ENCODE measurements around the gene IKBKE. TPM values are rescaled to one million over a fixed set of nuclear protein-coding genes. Genes with fewer than 3 reads are reported as not detected.

The IKBKE gene
- total and polyA plus RNA-seq, 10 of the 15 experiments (the other 5 are each of a cell fraction or from before 2014, with no cell fraction given) = 12.8 to 35.1 (median 23.1) TPM

GRCh38 chr1:206535853-206536188, 65.5 kb downstream of the IKBKE start:
- no peak for TF ChIP-seq PRDM15 (CRISPR knock-in tag; IDR thresholded peaks at IDR 0.05)
- no peak for TF ChIP-seq ZNF592 (IDR thresholded peaks at IDR 0.05)
- no peak for TF ChIP-seq ATF3 (IDR thresholded peaks at IDR 0.05; ENCODE audit: borderline replicate concordance, extremely low read depth, low read depth, low read length)
- no peak for TF ChIP-seq POLR2A (IDR thresholded peaks at IDR 0.05; ENCODE audit: low read depth, low read length)
- TF ChIP-seq BCL11A (IDR thresholded peaks at IDR 0.05; ENCODE audit: low read depth, low read length) = no peak
- TF ChIP-seq ZNF622 (IDR thresholded peaks at IDR 0.05) = no peak
- TF ChIP-seq PKNOX1 (IDR thresholded peaks at IDR 0.05) = no peak
- TF ChIP-seq ZNF24 (IDR thresholded peaks at IDR 0.05) = no peak
- TF ChIP-seq CBX3 (IDR thresholded peaks at IDR 0.05; ENCODE audit: borderline replicate concordance, low read depth) = no peak
- no peak for TF ChIP-seq RAD51 (IDR thresholded peaks at IDR 0.05)
- TF ChIP-seq MYC (IDR thresholded peaks at IDR 0.05; ENCODE audit: insufficient read depth, insufficient read length, insufficient replicate concordance, low read length, severe bottlenecking) = no peak
- no peak for TF ChIP-seq HDAC6 (IDR thresholded peaks at IDR 0.05; ENCODE audit: unreplicated experiment)
- TF ChIP-seq CREM (IDR thresholded peaks at IDR 0.05; ENCODE audit: low read depth) = no peak
- no peak for TF ChIP-seq ZBTB33 (IDR thresholded peaks at IDR 0.05)
- BruUV-seq (replicated peaks) = no TSS peak
- no peak overlapping the region for H3K27ac ChIP-seq (ENCODE audit: control insufficient read depth, insufficient read depth)
- CTCF ChIA-PET = interaction anchor here (0.9 to 5.6 kb wide), 7 partner anchors 10 to 57 kb away, joined by 3 to 27 read pairs (median 4); no protein-coding TSS in a partner anchor
- no peak overlapping the region for H3K9ac ChIP-seq (ENCODE audit: control insufficient read depth, insufficient read depth, low read length)
- intact Hi-C loops (cut with micrococcal nuclease; ENCODE audit: unreplicated experiment) = no loop called here
- no peaks in the 10 kb centered on the region for H3K9me3 ChIP-seq (replicated peaks; ENCODE audit: control insufficient read depth, insufficient read depth, low read length)
- H3K36me3 ChIP-seq (ENCODE audit: control insufficient read depth in 2 of 2, insufficient read depth in 2 of 2, low read length in 1 of 2) = no peaks in the 10 kb centered on the region
- in situ Hi-C loops (cut with MboI) = no loop called here
- no peak overlapping the region for H3K4me2 ChIP-seq (ENCODE audit: control insufficient read depth, insufficient read depth)
- POLR2A ChIA-PET = interaction anchor here (0.5 kb wide), 1 partner anchor 20 kb away, joined by 4 read pairs; no protein-coding TSS in a partner anchor
- no peaks in the 10 kb centered on the region for H3K4me1 ChIP-seq (ENCODE audit: control insufficient read depth, insufficient read depth, low read length)
- FAIRE-seq = no peak
- no peaks in the 10 kb centered on the region for H4K20me1 ChIP-seq (ENCODE audit: control insufficient read depth, insufficient read depth)
- SMC1A ChIA-PET (ENCODE audit: uncharacterized antibody, unreplicated experiment) = interaction anchor here (1.3 to 1.5 kb wide), 2 partner anchors 9 to 57 kb away, joined by 4 to 5 read pairs; no protein-coding TSS in a partner anchor
- WGBS (ENCODE audit: insufficient coverage, insufficient replicate concordance, low lambda C conversion rate, missing lambda C conversion rate) = 50% methylated on average over 6 of the region's 6 CpGs
- no peak for ATAC-seq
- no peak overlapping the region for H2AFZ ChIP-seq (ENCODE audit: control insufficient read depth, low read depth, low read length)
- no peaks in the 10 kb centered on the region for H3K27me3 ChIP-seq (replicated peaks in 1 of 2; ENCODE audit: control insufficient read depth in 2 of 2, insufficient read depth in 2 of 2, low read length in 1 of 2)
- no peak for DNase-seq (ENCODE audit: low read depth, low spot score)
- RAD21 ChIA-PET (ENCODE audit: unreplicated experiment) = no interaction called here
- no peaks in the 10 kb centered on the region for H3K79me2 ChIP-seq (ENCODE audit: control insufficient read depth, insufficient read depth, low read length)
- no peak overlapping the region for H3K4me3 ChIP-seq

Data from GM12878 (cell line).